Natural killer cell (primary cell): ENCODE results near the gene CABCOCO1. TPM values are rescaled to one million over a fixed set of nuclear protein-coding genes. Genes with fewer than 3 reads are reported as not detected.

ENCODE experiments used
- ATAC-seq, 3 donors: fragments of 150-1000 bp in 2 of 3; fragments of 200-7000 bp in 1 of 3; cut with Tn5 transposase; 1 replicate in 1 of 3; 2 replicates in 2 of 3; pipeline ENCODE4 v1.10.0; 2021; ENCODE audit warnings: mild to moderate bottlenecking in 2 of 3, moderate library complexity in 2 of 3
- DNase-seq, 2 donors: peaks; one replicate each; pipeline versions ENCODE4 v3.0.0 to v3.0.0-alpha.2; 2013 to 2021; ENCODE audit warnings: mixed read lengths in 1 of 2
- H3K27ac ChIP-seq: one replicate; pipeline ENCODE4 v1.5.1; 2013; ENCODE audit warnings: mild to moderate bottlenecking, low read length
- H3K27me3 ChIP-seq: one replicate; pipeline ENCODE4 v1.6.1; 2013; ENCODE audit warnings: low read length; ENCODE audit not compliant: control insufficient read depth, insufficient read depth
- H3K36me3 ChIP-seq: one replicate; pipeline ENCODE4 v1.6.1; 2013; ENCODE audit warnings: low read length; ENCODE audit not compliant: control insufficient read depth, insufficient read depth
- H3K4me1 ChIP-seq: one replicate; pipeline ENCODE4 v1.6.1; 2013; ENCODE audit warnings: low read length; ENCODE audit not compliant: control insufficient read depth, insufficient read depth
- H3K4me3 ChIP-seq: one replicate; pipeline ENCODE4 v1.5.1; 2013; ENCODE audit warnings: low read length
- H3K9me3 ChIP-seq: one replicate; pipeline ENCODE4 v1.6.1; 2013; ENCODE audit warnings: low read length; ENCODE audit not compliant: control insufficient read depth, insufficient read depth
- H3K27ac Mint-ChIP-seq, 2 donors: one replicate each; pipeline ENCODE4 v1.8.0; 2022; ENCODE audit warnings: mild to moderate bottlenecking in 2 of 2, mixed read lengths in 2 of 2, moderate library complexity in 1 of 2
- H3K27me3 Mint-ChIP-seq, 2 donors: one replicate each; pipeline ENCODE4 v1.8.0; 2022; ENCODE audit warnings: low read depth in 2 of 2, mixed read lengths in 2 of 2
- H3K36me3 Mint-ChIP-seq: one replicate; pipeline ENCODE4 v1.8.0; 2022; ENCODE audit warnings: mixed read lengths
- H3K4me1 Mint-ChIP-seq, 2 donors: one replicate each; pipeline ENCODE4 v1.8.0; 2022; ENCODE audit warnings: mixed read lengths in 2 of 2
- H3K4me3 Mint-ChIP-seq: one replicate; pipeline ENCODE4 v1.8.0; 2022; ENCODE audit warnings: mild to moderate bottlenecking, moderate library complexity, mixed read lengths
- H3K9me3 Mint-ChIP-seq, 2 donors: one replicate each; pipeline ENCODE4 v1.8.0; 2022; ENCODE audit warnings: mixed read lengths in 2 of 2
- WGBS: methylation state at CpG from one replicate; pipeline ENCODE4 v1.1.7; 2013; ENCODE audit warnings: missing lambda C conversion rate; ENCODE audit not compliant: insufficient coverage; 5-methylcytosine and 5-hydroxymethylcytosine counted together
- intact Hi-C: fragments of 100-400 bp; cut with micrococcal nuclease; formaldehyde crosslinking; loops from one replicate; pipeline ENCODE4 v1.14.2; 2022
- total RNA-seq, 4 donors: library from RNA; stranded (reverse); fragments of 120-200 nt in 1 of 4; gene quantifications; one replicate each; pipeline versions ENCODE4 v1.2.3 to v1.2.4, GENCODE V29; 2013 to 2022
- TF ChIP-seq, protein P1 (sequence below): fragments of 200-600 bp; IDR thresholded peaks from one replicate; pipeline ENCODE4 v1.8.0; 2022; ENCODE audit warnings: antibody characterized with exemption

CABCOCO1 gene
- total RNA-seq, 3 donors from 2014 or later (not counting 1 experiment from before 2014, with no cell fraction given): not detected

DNA sequence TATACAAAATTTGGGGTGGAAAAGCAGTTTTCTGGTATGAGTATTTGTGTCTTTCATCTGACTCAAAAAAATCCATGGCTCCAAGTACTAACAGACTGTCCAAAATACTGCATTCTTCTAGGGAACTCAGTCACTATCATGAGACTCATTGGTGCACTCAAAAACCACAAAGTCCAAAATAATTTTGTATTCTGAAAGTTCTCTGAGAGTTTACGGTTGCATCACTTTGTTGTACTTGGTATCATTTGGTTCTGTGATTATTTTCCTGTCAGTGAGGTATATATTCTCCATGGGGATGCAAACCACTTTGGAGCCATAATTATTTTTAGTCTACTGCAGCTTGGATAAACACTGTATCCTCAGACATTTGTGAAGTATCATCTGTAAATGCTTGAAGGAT lies 28.0 kb upstream of the CABCOCO1 start:
- Mint-ChIP-seq H3K9me3 (no peaks in the 10 kb centered on the region), H3K27me3 (no peaks in the 10 kb centered on the region), H3K27ac (no peak overlapping the region), H3K36me3 (no peaks in the 10 kb centered on the region), H3K4me1 (no peaks in the 10 kb centered on the region), H3K4me3 (no peak overlapping the region)
- H3K27ac ChIP-seq: no peak overlapping the region
- ATAC-seq (no peak), DNase-seq (no peak)
- TF ChIP-seq, protein P1, sequence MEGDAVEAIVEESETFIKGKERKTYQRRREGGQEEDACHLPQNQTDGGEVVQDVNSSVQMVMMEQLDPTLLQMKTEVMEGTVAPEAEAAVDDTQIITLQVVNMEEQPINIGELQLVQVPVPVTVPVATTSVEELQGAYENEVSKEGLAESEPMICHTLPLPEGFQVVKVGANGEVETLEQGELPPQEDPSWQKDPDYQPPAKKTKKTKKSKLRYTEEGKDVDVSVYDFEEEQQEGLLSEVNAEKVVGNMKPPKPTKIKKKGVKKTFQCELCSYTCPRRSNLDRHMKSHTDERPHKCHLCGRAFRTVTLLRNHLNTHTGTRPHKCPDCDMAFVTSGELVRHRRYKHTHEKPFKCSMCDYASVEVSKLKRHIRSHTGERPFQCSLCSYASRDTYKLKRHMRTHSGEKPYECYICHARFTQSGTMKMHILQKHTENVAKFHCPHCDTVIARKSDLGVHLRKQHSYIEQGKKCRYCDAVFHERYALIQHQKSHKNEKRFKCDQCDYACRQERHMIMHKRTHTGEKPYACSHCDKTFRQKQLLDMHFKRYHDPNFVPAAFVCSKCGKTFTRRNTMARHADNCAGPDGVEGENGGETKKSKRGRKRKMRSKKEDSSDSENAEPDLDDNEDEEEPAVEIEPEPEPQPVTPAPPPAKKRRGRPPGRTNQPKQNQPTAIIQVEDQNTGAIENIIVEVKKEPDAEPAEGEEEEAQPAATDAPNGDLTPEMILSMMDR: no peak
- H3K36me3 ChIP-seq: no peaks in the 10 kb centered on the region
- H3K9me3 ChIP-seq: no peaks in the 10 kb centered on the region
- H3K27me3 ChIP-seq: no peaks in the 10 kb centered on the region
- no peak overlapping the region for H3K4me3 ChIP-seq
- intact Hi-C loops: no loop called here
- 90% methylated on average over 1 of the region's 1 CpG for WGBS
- no peaks in the 10 kb centered on the region for H3K4me1 ChIP-seq

DNA sequence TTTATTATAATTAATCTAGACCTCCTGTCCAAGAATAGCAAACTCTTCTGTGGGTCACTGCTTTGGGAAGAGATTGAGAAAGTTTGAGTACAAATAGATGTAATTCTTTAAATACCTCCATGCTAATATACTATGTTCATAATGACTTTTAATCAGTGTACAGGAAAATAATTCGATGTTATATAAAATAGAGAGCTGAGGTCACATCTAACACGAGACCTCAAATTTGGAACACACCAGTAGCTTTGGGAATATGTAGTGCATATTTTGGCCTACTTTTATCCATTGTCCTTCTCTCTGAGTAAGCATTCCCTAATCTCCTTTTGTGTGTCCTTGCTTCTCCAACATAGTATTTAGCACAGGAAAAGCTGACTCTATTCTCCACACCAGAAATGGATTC lies 27.3 kb upstream of the CABCOCO1 start:
- Mint-ChIP-seq H3K4me1 (no peaks in the 10 kb centered on the region), H3K27ac (no peak overlapping the region), H3K4me3 (no peak overlapping the region), H3K36me3 (no peaks in the 10 kb centered on the region), H3K27me3 (no peaks in the 10 kb centered on the region), H3K9me3 (no peaks in the 10 kb centered on the region)
- DNase-seq (no peak), ATAC-seq (no peak)
- Histone ChIP-seq H3K27ac (no peak overlapping the region), H3K27me3 (no peaks in the 10 kb centered on the region), H3K4me1 (no peaks in the 10 kb centered on the region), H3K4me3 (no peak overlapping the region), H3K9me3 (no peaks in the 10 kb centered on the region), H3K36me3 (no peaks in the 10 kb centered on the region)
- intact Hi-C loops: no loop called here
- TF ChIP-seq, protein P1: no peak
- 92% methylated on average over 2 of the region's 2 CpGs for WGBS

DNA sequence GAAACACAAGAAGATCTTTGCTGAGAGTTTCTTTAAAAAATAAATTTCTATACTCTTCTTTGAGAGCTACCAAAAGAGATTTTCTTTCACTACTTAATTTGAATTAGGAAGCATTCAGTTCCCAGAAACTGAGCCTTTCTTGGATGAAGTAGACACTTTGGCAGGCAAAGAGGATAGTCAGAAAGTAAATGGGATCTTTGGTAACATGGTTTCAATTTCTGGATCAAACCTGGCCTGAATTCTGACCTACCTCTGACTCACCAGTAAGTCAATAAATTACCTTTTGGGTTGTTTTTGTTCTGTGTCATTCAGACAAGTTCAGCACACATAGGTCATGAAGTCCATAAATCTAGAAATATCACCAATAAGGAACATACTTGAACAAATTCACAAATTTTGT lies 26.8 kb upstream of the CABCOCO1 start:
- no peaks in the 10 kb centered on the region for H3K36me3 ChIP-seq
- H3K9me3 Mint-ChIP-seq: no peaks in the 10 kb centered on the region
- H3K36me3 Mint-ChIP-seq: no peaks in the 10 kb centered on the region
- no peaks in the 10 kb centered on the region for H3K9me3 ChIP-seq
- H3K4me1 Mint-ChIP-seq: no peaks in the 10 kb centered on the region
- TF ChIP-seq, protein P1: no peak
- no peaks in the 10 kb centered on the region for H3K27me3 ChIP-seq
- H3K4me3 ChIP-seq: no peak overlapping the region
- ATAC-seq (no peak), DNase-seq (no peak)
- H3K27me3 Mint-ChIP-seq: no peaks in the 10 kb centered on the region
- no peak overlapping the region for H3K27ac Mint-ChIP-seq
- H3K27ac ChIP-seq: no peak overlapping the region
- no peaks in the 10 kb centered on the region for H3K4me1 ChIP-seq
- no peak overlapping the region for H3K4me3 Mint-ChIP-seq
- intact Hi-C loops: no loop called here

DNA sequence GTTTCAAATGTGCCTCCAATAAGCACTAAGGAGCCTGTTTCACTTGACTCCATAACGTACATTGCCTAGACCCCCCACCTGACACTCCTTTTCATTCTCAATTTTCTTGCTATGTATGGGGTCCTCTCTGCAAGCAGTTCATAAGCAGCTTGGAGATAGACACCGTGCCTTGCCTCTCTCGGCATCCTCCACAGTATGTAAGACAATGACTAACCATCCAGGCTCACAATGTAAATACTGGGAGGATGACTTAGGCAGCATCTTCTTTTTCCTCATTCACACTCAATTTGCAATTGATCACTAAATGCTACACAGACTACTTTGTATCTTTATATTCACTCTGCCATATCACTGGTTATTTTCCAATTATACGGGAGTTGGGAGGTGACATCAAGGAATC lies 22.8 kb upstream of the CABCOCO1 start:
- no peak overlapping the region for H3K27ac Mint-ChIP-seq
- no peaks in the 10 kb centered on the region for H3K36me3 ChIP-seq
- no peaks in the 10 kb centered on the region for H3K27me3 Mint-ChIP-seq
- H3K4me3 Mint-ChIP-seq: no peak overlapping the region
- no peaks in the 10 kb centered on the region for H3K36me3 Mint-ChIP-seq
- H3K9me3 Mint-ChIP-seq: no peaks in the 10 kb centered on the region
- no peaks in the 10 kb centered on the region for H3K27me3 ChIP-seq
- no peaks in the 10 kb centered on the region for H3K4me1 Mint-ChIP-seq
- intact Hi-C loops: no loop called here
- no peak overlapping the region for H3K4me3 ChIP-seq
- 90% methylated on average over 4 of the region's 4 CpGs for WGBS
- no peak for DNase-seq
- ATAC-seq: no peak
- H3K9me3 ChIP-seq: no peaks in the 10 kb centered on the region
- H3K27ac ChIP-seq: no peak overlapping the region
- TF ChIP-seq, protein P1: no peak
- no peaks in the 10 kb centered on the region for H3K4me1 ChIP-seq
